Neural progenitor cell (in vitro differentiated cells): ENCODE measurements around the gene COL6A5. TPM values are rescaled to one million over a fixed set of nuclear protein-coding genes. Genes with fewer than 3 reads are reported as not detected.
"Not testable (repeated sequence)": the region's sequence is repeated elsewhere in the genome, so short reads cannot be mapped to it uniquely, and the experiment has no call there.

Experiments used
- DNase-seq: peaks from one replicate; pipeline ENCODE4 v3.0.0-alpha.2; 2016; ENCODE audit warnings: low spot score
- H2AFZ ChIP-seq: fragments of 200-600 bp; sonication (generic); replicated peaks from 2 replicates; pipeline ENCODE4 v1.6.1; 2016; ENCODE audit warnings: antibody characterized with exemption
- H3F3A ChIP-seq: fragments of 200-600 bp; sonication (generic); 2 replicates; pipeline ENCODE4 v1.6.1; 2016; ENCODE audit warnings: antibody characterized with exemption, low read depth
- H3K27ac ChIP-seq: fragments of 200-600 bp; sonication (generic); 2 replicates; pipeline ENCODE4 v1.5.1; 2016; ENCODE audit warnings: mild to moderate bottlenecking
- H3K27me3 ChIP-seq: fragments of 200-600 bp; sonication (generic); 2 replicates; pipeline ENCODE4 v1.6.1; 2016; ENCODE audit warnings: mild to moderate bottlenecking, moderate library complexity
- H3K36me3 ChIP-seq: fragments of 200-600 bp; sonication (generic); 2 replicates; pipeline ENCODE4 v1.5.1; 2016
- H3K4me1 ChIP-seq: fragments of 200-600 bp; sonication (generic); 2 replicates; pipeline ENCODE4 v1.6.1; 2016; ENCODE audit warnings: mixed run types
- H3K4me2 ChIP-seq: fragments of 200-600 bp; sonication (generic); 2 replicates; pipeline ENCODE4 v1.6.1; 2016
- H3K4me3 ChIP-seq: fragments of 200-600 bp; sonication (generic); 2 replicates; pipeline ENCODE4 v1.5.1; 2016
- H3K79me2 ChIP-seq: fragments of 200-600 bp; sonication (generic); 2 replicates; pipeline ENCODE4 v1.6.1; 2016; ENCODE audit warnings: low read depth
- H3K9ac ChIP-seq: fragments of 200-600 bp; sonication (generic); 2 replicates; pipeline ENCODE4 v1.6.1; 2016
- H3K9me3 ChIP-seq: fragments of 200-600 bp; sonication (generic); 2 replicates; pipeline ENCODE4 v1.5.1; 2016; ENCODE audit warnings: low read depth
- H4K20me1 ChIP-seq: fragments of 200-600 bp; sonication (generic); 2 replicates; pipeline ENCODE4 v1.6.1; 2016; ENCODE audit warnings: low read depth
- H3K27ac Mint-ChIP-seq: 3 replicates; pipeline ENCODE4 v1.8.0; 2021; ENCODE audit warnings: mixed read lengths
- H3K27me3 Mint-ChIP-seq: 2 replicates; pipeline ENCODE4 v1.8.0; 2022; ENCODE audit warnings: low read depth, mild to moderate bottlenecking, inconsistent platforms, moderate library complexity, mixed read lengths; ENCODE audit not compliant: insufficient read depth
- H3K36me3 Mint-ChIP-seq: 3 replicates; pipeline ENCODE4 v1.8.0; 2021; ENCODE audit warnings: mixed read lengths
- H3K4me1 Mint-ChIP-seq: 3 replicates; pipeline ENCODE4 v1.8.0; 2021; ENCODE audit warnings: mixed read lengths
- H3K4me3 Mint-ChIP-seq: 3 replicates; pipeline ENCODE4 v1.8.0; 2021; ENCODE audit warnings: mild to moderate bottlenecking, moderate library complexity, mixed read lengths
- H3K9me3 Mint-ChIP-seq: 3 replicates; pipeline ENCODE4 v1.8.0; 2020; ENCODE audit warnings: mixed read lengths
- CTCF ChIP-seq: fragments of 200-600 bp; sonication (generic); IDR thresholded peaks from 2 replicates; pipeline ENCODE4 v1.5.1; 2017; ENCODE audit warnings: antibody characterized with exemption, mild to moderate bottlenecking
- EZH2 ChIP-seq: fragments of 200-600 bp; sonication (generic); IDR thresholded peaks from 2 replicates; pipeline ENCODE4 v1.6.1; 2017; ENCODE audit warnings: antibody characterized with exemption, mild to moderate bottlenecking, moderate library complexity
- EZH2phosphoT487 ChIP-seq: fragments of 200-600 bp; sonication (generic); IDR thresholded peaks from 2 replicates; pipeline ENCODE4 v1.6.1; 2017; ENCODE audit warnings: antibody characterized with exemption
- total RNA-seq: library from RNA; depleted of rRNA; stranded (reverse); fragments of >200 nt; gene quantifications from 2 replicates; pipeline ENCODE4 v1.2.3, GENCODE V29; 2015; ENCODE audit warnings: low replicate concordance

Gene COL6A5
- total RNA-seq, 1 donor from 2014 or later, result not detected

DNA sequence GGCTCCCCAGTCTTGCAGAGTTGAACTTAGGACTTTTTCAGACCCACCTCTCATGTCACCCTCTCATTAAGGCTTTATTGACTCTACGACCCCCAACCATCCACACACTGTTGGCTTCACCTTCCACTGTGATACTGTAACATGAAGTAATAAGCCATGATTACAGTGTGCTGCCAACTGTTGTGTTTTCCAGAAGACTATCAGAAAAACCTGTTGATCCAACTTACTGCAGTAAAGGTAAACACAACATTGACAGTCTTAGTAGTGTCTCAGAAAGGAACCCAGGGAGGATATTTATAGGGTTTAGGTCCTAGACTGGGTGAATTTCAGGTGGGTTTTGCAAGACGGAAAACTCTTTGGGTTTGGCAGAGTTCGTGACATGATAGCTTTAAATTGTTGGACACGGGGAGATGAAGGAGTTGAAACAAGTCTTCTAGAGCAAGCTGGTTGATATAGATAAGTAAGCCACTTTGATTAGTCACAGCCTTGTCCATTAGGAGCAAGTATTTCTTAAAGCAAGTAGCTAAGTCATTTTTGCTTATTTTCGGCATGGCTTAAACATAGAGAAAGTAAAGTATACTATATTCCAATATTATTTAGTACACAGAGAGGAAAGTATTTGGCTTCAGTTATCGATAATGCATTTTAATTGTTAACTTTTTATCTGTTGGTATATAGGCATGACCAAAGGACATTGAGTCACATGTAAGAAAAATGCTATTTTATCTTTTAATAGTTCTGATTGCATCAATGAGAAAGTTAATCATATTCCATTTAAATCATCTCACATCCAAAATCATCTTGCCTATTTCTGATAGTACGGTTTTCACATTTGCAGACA is 2.4 kb upstream of the COL6A5 start:
- Histone ChIP-seq H3K4me1 (no peaks in the 10 kb centered on the region), H3F3A (no peaks in the 10 kb centered on the region), H3K27ac (no peak overlapping the region), H3K27me3 (peaks cover 53% of the 10 kb centered on the region), H3K36me3 (no peaks in the 10 kb centered on the region), H4K20me1 (no peaks in the 10 kb centered on the region), H3K79me2 (no peaks in the 10 kb centered on the region), H3K4me3 (no peak overlapping the region), H2AFZ (no peak overlapping the region), H3K9me3 (no peaks in the 10 kb centered on the region), H3K4me2 (no peak overlapping the region), H3K9ac (no peak overlapping the region)
- TF ChIP-seq CTCF (no peak), EZH2 (no peak), EZH2phosphoT487 (no peak)
- Mint-ChIP-seq H3K27ac (no peak overlapping the region), H3K4me3 (no peak overlapping the region), H3K36me3 (no peaks in the 10 kb centered on the region), H3K4me1 (peaks cover 11% of the 10 kb centered on the region), H3K27me3 (peaks cover 15% of the 10 kb centered on the region), H3K9me3 (peaks cover 13% of the 10 kb centered on the region)
- DNase-seq, result no peak

- DNase-seq, H3K27ac Mint-ChIP-seq, H3K4me3 Mint-ChIP-seq, H3K4me2 ChIP-seq, H3K36me3 Mint-ChIP-seq, H3K9ac ChIP-seq, H2AFZ ChIP-seq, H3K27ac ChIP-seq, H3K9me3 Mint-ChIP-seq, H3K79me2 ChIP-seq, H3F3A ChIP-seq, H3K36me3 ChIP-seq, H3K9me3 ChIP-seq, H3K4me3 ChIP-seq, H4K20me1 ChIP-seq, H3K4me1 ChIP-seq: not testable (repeated sequence)
- peaks cover 49% of the 10 kb centered on the region for H3K27me3 ChIP-seq
- Mint-ChIP-seq H3K4me1 (peaks cover 11% of the 10 kb centered on the region), H3K27me3 (peaks cover 21% of the 10 kb centered on the region)
Observed at GRCh38 chr3:130348258-130348657, 2.8 kb downstream of the COL6A5 start.

- H3K4me3 ChIP-seq, result no peak overlapping the region
- H3K27me3 ChIP-seq, result no peaks in the 10 kb centered on the region
- H4K20me1 ChIP-seq, result no peaks in the 10 kb centered on the region
- no peak overlapping the region for H3K27ac ChIP-seq
- H3K36me3 ChIP-seq, result no peaks in the 10 kb centered on the region
- Mint-ChIP-seq H3K4me3 (no peak overlapping the region), H3K4me1 (peaks cover 3% of the 10 kb centered on the region), H3K9me3 (no peaks in the 10 kb centered on the region), H3K36me3 (no peaks in the 10 kb centered on the region), H3K27ac (no peak overlapping the region), H3K27me3 (no peaks in the 10 kb centered on the region)
- H3K9ac ChIP-seq, result no peak overlapping the region
- no peak for TF ChIP-seq EZH2phosphoT487
- TF ChIP-seq EZH2, result no peak
- TF ChIP-seq CTCF, result no peak
- H3K4me2 ChIP-seq, result no peak overlapping the region
- H3K4me1 ChIP-seq, result no peaks in the 10 kb centered on the region
- H3K79me2 ChIP-seq, result no peaks in the 10 kb centered on the region
- no peak overlapping the region for H2AFZ ChIP-seq
- no peak for DNase-seq
- H3K9me3 ChIP-seq, result no peaks in the 10 kb centered on the region
- H3F3A ChIP-seq, result no peaks in the 10 kb centered on the region
Observed at GRCh38 chr3:130354430-130354829, 9.0 kb downstream of the COL6A5 start.

GRCh38 chr3:130374033-130374432 is 28.6 kb downstream of the COL6A5 start:
- Mint-ChIP-seq H3K9me3 (no peaks in the 10 kb centered on the region), H3K36me3 (no peaks in the 10 kb centered on the region), H3K4me3 (no peak overlapping the region), H3K4me1 (no peaks in the 10 kb centered on the region), H3K27me3 (peaks cover 2% of the 10 kb centered on the region), H3K27ac (no peak overlapping the region)
- no peak for DNase-seq
- TF ChIP-seq EZH2phosphoT487 (no peak), CTCF (no peak), EZH2 (no peak)
- H3K9me3 ChIP-seq, result no peaks in the 10 kb centered on the region
- no peak overlapping the region for H3K27ac ChIP-seq
- H3K9ac ChIP-seq, result no peak overlapping the region
- no peaks in the 10 kb centered on the region for H3K4me1 ChIP-seq
- H3K27me3 ChIP-seq, result no peaks in the 10 kb centered on the region
- H4K20me1 ChIP-seq, result no peaks in the 10 kb centered on the region
- no peak overlapping the region for H3K4me3 ChIP-seq
- H3F3A ChIP-seq, result no peaks in the 10 kb centered on the region
- H3K4me2 ChIP-seq, result no peak overlapping the region
- no peaks in the 10 kb centered on the region for H3K79me2 ChIP-seq
- no peak overlapping the region for H2AFZ ChIP-seq
- H3K36me3 ChIP-seq, result no peaks in the 10 kb centered on the region
